Measurements from ENCODE around the gene NGFR.

The NGFR gene

DNA sequence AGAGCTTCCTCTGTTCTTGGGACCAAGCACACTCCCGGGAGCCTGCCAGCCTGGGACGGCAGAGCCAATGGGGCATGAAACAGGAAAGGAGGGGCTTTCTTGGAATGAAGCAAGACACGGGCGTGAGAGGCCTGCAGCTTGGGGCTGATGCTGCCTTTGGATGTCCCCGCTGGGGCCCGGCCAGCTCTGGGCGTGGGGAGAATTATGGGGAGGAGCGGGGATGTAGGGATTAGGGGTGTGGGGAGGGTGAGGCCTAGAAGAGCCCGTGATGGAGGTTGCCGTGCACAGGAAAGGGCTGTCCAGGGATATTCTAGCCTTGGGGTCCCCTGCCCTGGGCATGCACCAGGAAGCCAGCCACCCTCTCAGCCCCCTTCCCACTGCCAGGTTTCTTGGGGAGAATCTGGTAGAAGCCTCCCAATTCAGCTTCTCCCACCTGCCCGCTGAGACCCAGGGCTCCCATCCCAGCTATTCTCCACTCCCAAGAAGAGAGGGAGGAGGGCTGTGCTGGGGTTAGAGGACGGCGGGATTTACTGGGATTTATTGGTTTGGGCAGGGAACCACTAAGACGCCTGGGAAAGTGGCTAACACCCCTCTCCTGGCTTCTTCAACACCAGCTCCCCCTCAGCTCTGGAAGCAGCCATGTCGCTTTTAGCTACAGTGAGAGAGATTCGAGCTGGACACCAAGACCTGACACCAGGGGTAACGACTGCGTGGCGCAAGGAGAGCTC, 60.6 kb downstream of the NGFR start:
- TF ChIP-seq, protein P1, sequence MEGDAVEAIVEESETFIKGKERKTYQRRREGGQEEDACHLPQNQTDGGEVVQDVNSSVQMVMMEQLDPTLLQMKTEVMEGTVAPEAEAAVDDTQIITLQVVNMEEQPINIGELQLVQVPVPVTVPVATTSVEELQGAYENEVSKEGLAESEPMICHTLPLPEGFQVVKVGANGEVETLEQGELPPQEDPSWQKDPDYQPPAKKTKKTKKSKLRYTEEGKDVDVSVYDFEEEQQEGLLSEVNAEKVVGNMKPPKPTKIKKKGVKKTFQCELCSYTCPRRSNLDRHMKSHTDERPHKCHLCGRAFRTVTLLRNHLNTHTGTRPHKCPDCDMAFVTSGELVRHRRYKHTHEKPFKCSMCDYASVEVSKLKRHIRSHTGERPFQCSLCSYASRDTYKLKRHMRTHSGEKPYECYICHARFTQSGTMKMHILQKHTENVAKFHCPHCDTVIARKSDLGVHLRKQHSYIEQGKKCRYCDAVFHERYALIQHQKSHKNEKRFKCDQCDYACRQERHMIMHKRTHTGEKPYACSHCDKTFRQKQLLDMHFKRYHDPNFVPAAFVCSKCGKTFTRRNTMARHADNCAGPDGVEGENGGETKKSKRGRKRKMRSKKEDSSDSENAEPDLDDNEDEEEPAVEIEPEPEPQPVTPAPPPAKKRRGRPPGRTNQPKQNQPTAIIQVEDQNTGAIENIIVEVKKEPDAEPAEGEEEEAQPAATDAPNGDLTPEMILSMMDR (conservative IDR thresholded peaks at IDR 0.05; ENCODE audit: low read depth, low read length): no peak
- H2AFZ ChIP-seq (ENCODE audit: low read depth): peak overlapping the region; percentile 80
- H3K27ac ChIP-seq: no peak overlapping the region
- H3K4me2 ChIP-seq: peak overlapping the region; percentile 47; the same call in 1 of the 2 replicates
- no peaks in the 10 kb centered on the region for H3K79me2 ChIP-seq (ENCODE audit: insufficient read depth, low read depth)
- no peak overlapping the region for H3K4me3 ChIP-seq (IDR thresholded peaks at IDR 0.05; ENCODE audit: insufficient read depth, low read depth, low read length)
- peaks cover 8% of the 10 kb centered on the region for H3K4me1 ChIP-seq (ENCODE audit: low read depth, poor library complexity, severe bottlenecking)
- no peaks in the 10 kb centered on the region for H3K36me3 ChIP-seq (ENCODE audit: insufficient read depth)
- H3K27me3 ChIP-seq (ENCODE audit: insufficient read depth, low read depth): no peaks in the 10 kb centered on the region; the same call in 1 of the 2 replicates
- no peaks in the 10 kb centered on the region for H4K20me1 ChIP-seq (ENCODE audit: insufficient read depth)
- H3K9ac ChIP-seq: peak overlapping the region; percentile 9; the same call in 1 of the 2 replicates

DNA sequence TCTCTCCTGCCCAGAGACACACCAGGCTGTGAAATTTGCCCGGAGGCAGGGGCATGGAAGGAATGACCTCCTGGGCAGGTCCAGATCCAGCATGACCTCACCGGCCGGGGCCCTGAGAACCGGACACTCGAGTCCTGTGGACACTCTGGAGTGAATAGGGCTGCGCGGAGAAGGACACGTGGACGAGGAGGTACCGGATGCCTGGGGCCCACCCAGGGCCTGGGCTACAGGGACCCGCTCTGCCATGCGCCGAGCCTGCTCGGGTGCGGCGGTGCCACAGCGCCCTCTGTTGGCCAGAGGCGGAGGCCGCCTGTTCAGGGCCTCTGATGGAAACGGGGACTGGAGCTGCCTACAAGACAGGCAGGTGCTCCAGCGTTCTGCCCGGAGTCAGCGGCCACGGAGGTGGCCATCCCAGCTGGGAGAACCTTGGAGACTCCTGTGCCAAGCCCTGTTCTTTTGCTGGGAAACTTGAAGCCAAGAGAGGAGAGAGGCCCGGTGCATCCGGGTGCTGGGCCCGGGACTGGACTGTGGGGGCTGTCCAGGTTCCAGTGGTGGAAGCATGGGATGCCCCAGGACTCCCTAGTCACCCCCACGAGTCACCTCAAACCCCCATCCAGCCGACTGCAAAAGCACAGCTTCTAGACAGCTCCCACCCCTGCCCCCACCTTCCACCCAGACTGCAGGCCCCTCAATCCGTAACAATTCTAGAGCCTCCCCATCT, 61.3 kb downstream of the NGFR start:
- Histone ChIP-seq H4K20me1 (ENCODE audit: insufficient read depth) (no peaks in the 10 kb centered on the region), H3K9ac (peak overlapping the region; percentile 9; the same call in 1 of the 2 replicates), H3K79me2 (ENCODE audit: insufficient read depth, low read depth) (no peaks in the 10 kb centered on the region), H3K27me3 (ENCODE audit: insufficient read depth, low read depth) (no peaks in the 10 kb centered on the region; the same call in 1 of the 2 replicates), H3K4me2 (peak overlapping the region; percentile 47; the same call in 1 of the 2 replicates), H2AFZ (ENCODE audit: low read depth) (peak overlapping the region; percentile 80), H3K27ac (no peak overlapping the region), H3K36me3 (ENCODE audit: insufficient read depth) (no peaks in the 10 kb centered on the region), H3K4me1 (ENCODE audit: low read depth, poor library complexity, severe bottlenecking) (peaks cover 8% of the 10 kb centered on the region), H3K4me3 (IDR thresholded peaks at IDR 0.05; ENCODE audit: insufficient read depth, low read depth, low read length) (no peak overlapping the region)
- TF ChIP-seq, protein P1 (conservative IDR thresholded peaks at IDR 0.05; ENCODE audit: low read depth, low read length): peak; percentile 95

DNA sequence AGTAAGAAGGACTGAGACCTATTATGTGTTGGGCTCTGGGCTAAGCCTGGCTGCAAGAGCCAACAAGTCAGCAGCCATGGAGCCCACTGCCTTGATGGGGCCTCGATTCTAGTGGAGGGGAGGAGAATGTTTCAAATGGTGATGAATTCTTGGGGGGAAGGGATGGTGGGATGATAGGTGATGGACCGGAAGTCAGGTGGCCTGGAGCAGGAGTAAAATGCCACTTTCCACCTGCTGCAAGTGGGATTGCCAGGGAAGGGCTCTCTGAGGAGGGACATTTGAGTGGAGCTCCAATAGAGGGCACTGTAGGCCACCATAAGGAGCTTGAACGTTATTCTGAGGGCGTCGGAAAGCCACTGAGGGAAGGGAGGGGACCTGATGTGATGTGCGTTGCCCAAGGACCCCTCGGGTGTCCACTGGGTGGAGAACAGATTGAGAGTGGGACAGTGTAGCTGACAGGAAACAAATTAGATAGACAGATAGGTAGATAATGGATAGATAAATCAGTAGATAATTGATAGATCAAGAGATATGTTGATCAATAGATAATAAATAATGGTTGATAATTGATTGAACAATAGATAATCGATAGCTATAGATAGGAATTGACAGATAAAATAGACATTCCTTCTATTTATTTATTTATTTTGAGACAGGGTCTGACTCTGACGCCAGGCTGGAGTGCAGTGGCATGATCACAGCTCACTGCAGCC, 62.4 kb downstream of the NGFR start:
- Histone ChIP-seq H4K20me1 (ENCODE audit: insufficient read depth) (no peaks in the 10 kb centered on the region), H3K27me3 (ENCODE audit: insufficient read depth, low read depth) (no peaks in the 10 kb centered on the region; the same call in 1 of the 2 replicates), H3K4me2 (no peak overlapping the region), H3K27ac (no peak overlapping the region), H3K4me1 (ENCODE audit: low read depth, poor library complexity, severe bottlenecking) (peaks cover 8% of the 10 kb centered on the region), H3K79me2 (ENCODE audit: insufficient read depth, low read depth) (no peaks in the 10 kb centered on the region), H3K9ac (no peak overlapping the region), H3K36me3 (ENCODE audit: insufficient read depth) (no peaks in the 10 kb centered on the region), H3K4me3 (IDR thresholded peaks at IDR 0.05; ENCODE audit: insufficient read depth, low read depth, low read length) (no peak overlapping the region), H2AFZ (ENCODE audit: low read depth) (no peak overlapping the region)
- TF ChIP-seq, protein P1 (conservative IDR thresholded peaks at IDR 0.05; ENCODE audit: low read depth, low read length): peak; percentile 89

All from KMS-11 (cell line).